ENCODE results near the gene PSMD3.
"Not testable (repeated sequence)": the region's sequence is repeated elsewhere in the genome, so short reads cannot be mapped to it uniquely, and the experiment has no call there.

PSMD3 gene

DNA sequence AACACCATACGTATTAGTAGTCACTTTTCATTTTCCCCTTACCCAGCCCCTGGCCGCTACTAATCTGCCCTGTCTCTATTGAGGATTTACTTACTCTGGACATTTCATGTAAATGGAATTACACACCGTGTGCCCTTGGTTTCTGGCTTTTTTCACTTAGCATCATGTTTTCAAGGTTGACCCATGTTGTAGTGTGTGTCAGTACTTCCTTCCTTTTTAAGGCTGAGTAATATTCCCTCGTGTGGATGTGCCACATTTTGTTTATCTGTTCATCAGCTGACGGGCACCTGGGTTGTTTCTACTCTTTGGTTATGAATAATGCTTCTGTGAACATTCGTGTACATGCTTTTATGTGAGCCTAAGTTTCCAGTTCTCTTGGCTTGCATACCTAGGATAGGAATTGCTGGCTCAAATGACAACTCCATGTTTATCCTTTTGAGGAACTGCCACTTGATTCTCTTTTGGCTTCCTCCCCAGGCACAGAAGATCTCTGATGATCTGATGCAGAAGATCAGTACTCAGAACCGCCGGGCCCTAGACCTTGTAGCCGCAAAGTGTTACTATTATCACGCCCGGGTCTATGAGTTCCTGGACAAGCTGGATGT is 7.7 kb downstream of the PSMD3 start:
- Histone ChIP-seq H3K27ac (ENCODE audit: low read depth, low read length) (no peak overlapping the region), H3K27me3 (ENCODE audit: control insufficient read depth in 5 of 5, insufficient read depth in 4 of 5, low read length in 5 of 5) (no peaks in the 10 kb centered on the region), H3K9ac (ENCODE audit: low read length in 5 of 5) (no peak overlapping the region), H3K9me3 (ENCODE audit: control insufficient read depth in 5 of 5, low read length in 5 of 5) (no peaks in the 10 kb centered on the region), H3K4me3 (ENCODE audit: low read depth in 1 of 5, low read length in 5 of 5) (no peak overlapping the region), H3K4me1 (ENCODE audit: control insufficient read depth in 5 of 5, insufficient read depth in 5 of 5, low read length in 5 of 5) (no peaks in the 10 kb centered on the region), H3K36me3 (ENCODE audit: control insufficient read depth in 5 of 5, insufficient read depth in 5 of 5, low read length in 5 of 5) (peaks cover 17 to 95% (median 93%) of the 10 kb centered on the region in 5 donors)

DNA sequence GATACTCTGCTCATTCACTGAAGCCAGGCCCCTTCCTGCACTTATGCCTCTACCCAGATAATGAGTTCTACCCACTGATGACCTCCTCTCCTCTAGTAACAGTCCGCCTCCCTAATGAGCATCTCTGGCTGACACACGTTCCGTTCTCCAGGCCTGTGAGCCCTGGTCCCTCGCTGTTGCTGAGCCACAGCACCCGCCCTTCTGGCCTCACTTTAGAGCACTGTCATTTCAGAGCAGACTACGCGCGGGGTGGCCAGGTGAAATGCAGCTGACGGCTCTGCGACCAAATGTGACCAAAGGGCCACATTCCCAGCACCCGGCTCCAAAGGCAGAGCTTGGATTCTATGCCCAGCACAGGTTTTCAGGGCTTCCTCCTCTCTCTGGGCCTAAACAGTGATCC is 13.8 kb downstream of the PSMD3 start:
- H3K9me3 ChIP-seq (ENCODE audit: control insufficient read depth in 5 of 5, low read length in 5 of 5), result no peaks in the 10 kb centered on the region
- peaks cover 0 to 15% (median 13%) of the 10 kb centered on the region in 5 donors for H3K4me1 ChIP-seq (ENCODE audit: control insufficient read depth in 5 of 5, insufficient read depth in 5 of 5, low read length in 5 of 5)
- H3K27ac ChIP-seq (ENCODE audit: low read depth, low read length), result no peak overlapping the region
- no peaks in the 10 kb centered on the region for H3K27me3 ChIP-seq (ENCODE audit: control insufficient read depth in 5 of 5, insufficient read depth in 4 of 5, low read length in 5 of 5)
- H3K36me3 ChIP-seq (ENCODE audit: control insufficient read depth in 5 of 5, insufficient read depth in 5 of 5, low read length in 5 of 5), result peaks cover 4 to 88% (median 84%) of the 10 kb centered on the region in 5 donors
- no peak overlapping the region for H3K4me3 ChIP-seq (ENCODE audit: low read depth in 1 of 5, low read length in 5 of 5)
- H3K9ac ChIP-seq (ENCODE audit: low read length in 5 of 5), result no peak overlapping the region

DNA sequence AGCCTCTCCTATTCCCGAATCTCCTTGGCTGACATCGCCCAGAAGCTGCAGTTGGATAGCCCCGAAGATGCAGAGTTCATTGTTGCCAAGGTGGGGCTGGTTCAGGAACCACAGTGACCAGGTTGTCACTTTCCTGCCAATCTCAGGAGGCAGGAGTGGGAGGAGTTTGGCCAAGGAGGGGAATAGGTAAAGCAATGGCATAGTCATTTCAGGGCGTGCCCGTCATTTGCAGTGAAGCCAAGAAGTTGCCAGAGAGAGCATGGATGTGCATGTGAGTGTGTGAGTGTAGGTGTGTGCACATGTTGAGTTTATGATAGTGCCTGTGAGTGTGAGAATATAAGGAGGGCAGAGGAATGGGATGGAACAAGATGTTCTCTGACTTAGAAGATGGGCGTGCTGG is 14.8 kb downstream of the PSMD3 start:
- Histone ChIP-seq H3K9me3 (ENCODE audit: control insufficient read depth in 5 of 5, low read length in 5 of 5) (no peaks in the 10 kb centered on the region), H3K9ac (ENCODE audit: low read length in 5 of 5) (no peak overlapping the region), H3K4me3 (ENCODE audit: low read depth in 1 of 5, low read length in 5 of 5) (no peak overlapping the region), H3K4me1 (ENCODE audit: control insufficient read depth in 5 of 5, insufficient read depth in 5 of 5, low read length in 5 of 5) (peaks cover 0 to 15% (median 13%) of the 10 kb centered on the region in 5 donors), H3K27ac (ENCODE audit: low read depth, low read length) (no peak overlapping the region), H3K27me3 (ENCODE audit: control insufficient read depth in 5 of 5, insufficient read depth in 4 of 5, low read length in 5 of 5) (no peaks in the 10 kb centered on the region), H3K36me3 (ENCODE audit: control insufficient read depth in 5 of 5, insufficient read depth in 5 of 5, low read length in 5 of 5) (peaks cover 4 to 78% (median 74%) of the 10 kb centered on the region in 5 donors)

DNA sequence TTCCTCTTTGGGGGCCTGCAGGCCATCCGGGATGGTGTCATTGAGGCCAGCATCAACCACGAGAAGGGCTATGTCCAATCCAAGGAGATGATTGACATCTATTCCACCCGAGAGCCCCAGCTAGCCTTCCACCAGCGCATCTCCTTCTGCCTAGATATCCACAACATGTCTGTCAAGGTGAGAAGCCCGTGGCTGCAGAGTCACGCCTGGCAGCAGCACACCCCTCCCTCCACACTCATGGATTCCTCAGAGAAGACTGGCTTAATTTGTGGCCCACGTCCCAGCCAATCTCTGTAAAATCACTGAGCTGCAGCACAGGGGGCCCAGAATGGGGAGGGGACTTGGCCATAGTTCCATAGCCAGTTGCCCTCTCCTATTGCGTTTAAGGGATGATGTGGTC is 15.6 kb downstream of the PSMD3 start:
- Histone ChIP-seq H3K27me3 (ENCODE audit: control insufficient read depth in 5 of 5, insufficient read depth in 4 of 5, low read length in 5 of 5) (no peaks in the 10 kb centered on the region), H3K9ac (ENCODE audit: low read length in 5 of 5) (peak overlapping the region in 1 of 5 donors; percentile 21), H3K4me1 (ENCODE audit: control insufficient read depth in 5 of 5, insufficient read depth in 5 of 5, low read length in 5 of 5) (peaks cover 0 to 15% (median 13%) of the 10 kb centered on the region in 5 donors), H3K9me3 (ENCODE audit: control insufficient read depth in 5 of 5, low read length in 5 of 5) (no peaks in the 10 kb centered on the region), H3K36me3 (ENCODE audit: control insufficient read depth in 5 of 5, insufficient read depth in 5 of 5, low read length in 5 of 5) (peaks cover 0 to 71% (median 68%) of the 10 kb centered on the region in 5 donors), H3K27ac (ENCODE audit: low read depth, low read length) (peak overlapping the region; percentile 16), H3K4me3 (ENCODE audit: low read depth in 1 of 5, low read length in 5 of 5) (no peak overlapping the region)

DNA sequence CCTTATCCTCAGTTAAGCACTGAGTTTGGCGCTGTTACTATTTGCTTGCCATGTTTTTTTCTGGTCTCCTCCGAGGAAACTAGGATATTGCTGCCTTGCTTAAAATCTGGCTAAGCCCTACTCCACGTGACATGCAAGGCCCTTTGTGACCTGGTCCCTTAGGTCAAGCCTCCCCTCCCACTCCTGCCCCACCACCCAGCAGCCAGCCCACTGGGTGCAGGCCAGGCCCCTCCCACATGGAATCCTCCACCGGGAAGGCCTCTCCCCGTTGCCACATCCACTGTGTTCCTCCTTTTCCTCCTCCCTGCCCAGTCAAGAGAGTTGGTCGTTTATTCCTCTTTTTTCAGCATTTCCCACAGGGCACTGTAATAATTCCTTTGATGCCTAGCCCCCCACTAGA is 16.2 kb downstream of the PSMD3 start:
- Histone ChIP-seq H3K4me3 (ENCODE audit: low read depth in 1 of 5, low read length in 5 of 5) (no peak overlapping the region), H3K27me3 (ENCODE audit: control insufficient read depth in 5 of 5, insufficient read depth in 4 of 5, low read length in 5 of 5) (no peaks in the 10 kb centered on the region), H3K9ac (ENCODE audit: low read length in 5 of 5) (peak overlapping the region in 2 of 5 donors; percentile 26 to 31), H3K36me3 (ENCODE audit: control insufficient read depth in 5 of 5, insufficient read depth in 5 of 5, low read length in 5 of 5) (peaks cover 0 to 65% (median 62%) of the 10 kb centered on the region in 5 donors), H3K9me3 (ENCODE audit: control insufficient read depth in 5 of 5, low read length in 5 of 5) (no peaks in the 10 kb centered on the region), H3K4me1 (ENCODE audit: control insufficient read depth in 5 of 5, insufficient read depth in 5 of 5, low read length in 5 of 5) (peaks cover 0 to 15% (median 13%) of the 10 kb centered on the region in 5 donors), H3K27ac (ENCODE audit: low read depth, low read length) (peak overlapping the region; percentile 23)

DNA sequence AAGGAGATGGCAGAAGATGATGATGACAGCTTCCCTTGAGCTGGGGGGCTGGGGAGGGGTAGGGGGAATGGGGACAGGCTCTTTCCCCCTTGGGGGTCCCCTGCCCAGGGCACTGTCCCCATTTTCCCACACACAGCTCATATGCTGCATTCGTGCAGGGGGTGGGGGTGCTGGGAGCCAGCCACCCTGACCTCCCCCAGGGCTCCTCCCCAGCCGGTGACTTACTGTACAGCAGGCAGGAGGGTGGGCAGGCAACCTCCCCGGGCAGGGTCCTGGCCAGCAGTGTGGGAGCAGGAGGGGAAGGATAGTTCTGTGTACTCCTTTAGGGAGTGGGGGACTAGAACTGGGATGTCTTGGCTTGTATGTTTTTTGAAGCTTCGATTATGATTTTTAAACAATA is 16.9 kb downstream of the PSMD3 start:
- Histone ChIP-seq H3K4me3 (ENCODE audit: low read depth in 1 of 5, low read length in 5 of 5) (no peak overlapping the region), H3K9me3 (ENCODE audit: control insufficient read depth in 5 of 5, low read length in 5 of 5) (no peaks in the 10 kb centered on the region), H3K9ac (ENCODE audit: low read length in 5 of 5) (no peak overlapping the region), H3K27ac (ENCODE audit: low read depth, low read length) (peak overlapping the region; percentile 23), H3K36me3 (ENCODE audit: control insufficient read depth in 5 of 5, insufficient read depth in 5 of 5, low read length in 5 of 5) (peaks cover 0 to 58% (median 54%) of the 10 kb centered on the region in 5 donors), H3K27me3 (ENCODE audit: control insufficient read depth in 5 of 5, insufficient read depth in 4 of 5, low read length in 5 of 5) (no peaks in the 10 kb centered on the region), H3K4me1 (ENCODE audit: control insufficient read depth in 5 of 5, insufficient read depth in 5 of 5, low read length in 5 of 5) (peaks cover 0 to 15% (median 13%) of the 10 kb centered on the region in 5 donors)

DNA sequence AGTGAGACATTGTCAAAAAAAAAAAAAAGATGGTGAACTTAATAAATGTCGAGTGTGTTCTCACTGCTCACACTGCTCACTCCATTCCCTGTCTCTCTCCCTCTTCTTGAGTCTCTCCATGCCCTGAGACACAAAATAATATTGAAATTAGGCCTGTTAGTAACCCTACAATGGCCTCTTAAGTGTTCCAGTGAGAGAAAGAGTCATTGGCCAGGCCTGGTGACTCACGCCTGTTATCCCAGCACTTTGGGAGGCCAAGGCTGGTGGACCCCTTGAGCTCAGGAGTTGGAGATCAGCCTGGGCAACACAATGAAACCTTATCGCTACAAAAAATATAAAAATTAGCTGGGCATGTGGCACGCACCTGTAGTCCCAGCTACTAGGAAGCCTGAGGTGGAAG is 18.5 kb downstream of the PSMD3 start:
- Histone ChIP-seq H3K36me3 (ENCODE audit: control insufficient read depth in 5 of 5, insufficient read depth in 5 of 5, low read length in 5 of 5) (peaks cover 0 to 42% (median 39%) of the 10 kb centered on the region in 5 donors), H3K4me3 (ENCODE audit: low read depth in 1 of 5, low read length in 5 of 5) (no peak overlapping the region), H3K27me3 (ENCODE audit: control insufficient read depth in 5 of 5, insufficient read depth in 4 of 5, low read length in 5 of 5) (no peaks in the 10 kb centered on the region), H3K9ac (ENCODE audit: low read length in 5 of 5) (no peak overlapping the region), H3K27ac (ENCODE audit: low read depth, low read length) (no peak overlapping the region), H3K9me3 (ENCODE audit: control insufficient read depth in 5 of 5, low read length in 5 of 5) (no peaks in the 10 kb centered on the region), H3K4me1 (ENCODE audit: control insufficient read depth in 5 of 5, insufficient read depth in 5 of 5, low read length in 5 of 5) (peaks cover 0 to 15% (median 13%) of the 10 kb centered on the region in 5 donors)

DNA sequence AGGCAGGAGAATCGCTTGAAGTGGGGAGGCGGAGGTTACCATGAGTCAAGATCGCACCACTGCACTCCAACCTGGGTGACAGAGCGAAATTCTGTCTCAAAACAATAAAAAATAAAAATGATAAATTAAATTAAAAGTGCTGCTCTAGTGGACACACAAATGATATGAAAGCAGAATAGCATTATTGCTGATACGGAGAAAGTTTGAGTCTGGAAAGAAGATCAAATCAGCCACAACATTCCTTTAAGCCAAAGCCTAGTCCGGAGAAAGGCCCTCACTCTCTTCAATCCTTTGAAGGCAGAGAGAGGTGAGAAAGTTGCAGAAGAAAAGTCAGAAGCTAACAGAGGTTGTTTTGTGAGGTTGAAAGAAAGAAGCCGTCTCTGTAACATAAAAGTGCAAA is 19.6 kb downstream of the PSMD3 start:
- no peaks in the 10 kb centered on the region for H3K9me3 ChIP-seq (ENCODE audit: control insufficient read depth in 5 of 5, low read length in 5 of 5)
- H3K9ac ChIP-seq (ENCODE audit: low read length in 5 of 5), result no peak overlapping the region
- no peak overlapping the region for H3K4me3 ChIP-seq (ENCODE audit: low read depth in 1 of 5, low read length in 5 of 5)
- H3K36me3 ChIP-seq (ENCODE audit: control insufficient read depth in 5 of 5, insufficient read depth in 5 of 5, low read length in 5 of 5), result peaks cover 0 to 31% (median 28%) of the 10 kb centered on the region in 5 donors
- H3K27ac ChIP-seq (ENCODE audit: low read depth, low read length), result no peak overlapping the region
- H3K4me1 ChIP-seq (ENCODE audit: control insufficient read depth in 5 of 5, insufficient read depth in 5 of 5, low read length in 5 of 5), result peaks cover 0 to 15% (median 13%) of the 10 kb centered on the region in 5 donors
- no peaks in the 10 kb centered on the region for H3K27me3 ChIP-seq (ENCODE audit: control insufficient read depth in 5 of 5, insufficient read depth in 4 of 5, low read length in 5 of 5)

DNA sequence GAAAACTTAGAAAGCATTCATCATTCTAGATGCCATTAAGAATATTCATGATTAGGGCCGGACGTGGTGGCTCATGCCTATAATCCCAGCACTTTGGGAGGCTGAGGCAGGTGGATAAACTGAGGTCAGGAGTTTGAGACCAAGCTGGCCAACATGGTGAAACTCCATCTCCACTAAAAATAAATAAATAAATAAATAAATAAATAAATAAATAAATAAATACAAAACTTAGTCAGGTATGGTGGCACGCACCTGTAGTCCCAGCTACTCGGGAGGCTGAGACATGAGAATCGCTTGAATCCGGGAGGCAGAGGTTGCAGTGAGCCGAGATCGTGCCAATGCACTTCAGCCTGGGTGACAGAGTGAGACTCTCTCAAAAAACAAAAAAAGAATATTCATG is 20.7 kb downstream of the PSMD3 start:
- H3K27me3 ChIP-seq (ENCODE audit: control insufficient read depth in 5 of 5, insufficient read depth in 4 of 5, low read length in 5 of 5); H3K4me3 ChIP-seq (ENCODE audit: low read depth in 1 of 5, low read length in 5 of 5); H3K9me3 ChIP-seq (ENCODE audit: control insufficient read depth in 5 of 5, low read length in 5 of 5); H3K9ac ChIP-seq (ENCODE audit: low read length in 5 of 5); H3K27ac ChIP-seq (ENCODE audit: low read depth, low read length): not testable (repeated sequence)
- Histone ChIP-seq H3K36me3 (ENCODE audit: control insufficient read depth in 5 of 5, insufficient read depth in 5 of 5, low read length in 5 of 5) (peaks cover 0 to 20% (median 18%) of the 10 kb centered on the region in 5 donors), H3K4me1 (ENCODE audit: control insufficient read depth in 5 of 5, insufficient read depth in 5 of 5, low read length in 5 of 5) (peaks cover 0 to 10% (median 10%) of the 10 kb centered on the region in 5 donors)

DNA sequence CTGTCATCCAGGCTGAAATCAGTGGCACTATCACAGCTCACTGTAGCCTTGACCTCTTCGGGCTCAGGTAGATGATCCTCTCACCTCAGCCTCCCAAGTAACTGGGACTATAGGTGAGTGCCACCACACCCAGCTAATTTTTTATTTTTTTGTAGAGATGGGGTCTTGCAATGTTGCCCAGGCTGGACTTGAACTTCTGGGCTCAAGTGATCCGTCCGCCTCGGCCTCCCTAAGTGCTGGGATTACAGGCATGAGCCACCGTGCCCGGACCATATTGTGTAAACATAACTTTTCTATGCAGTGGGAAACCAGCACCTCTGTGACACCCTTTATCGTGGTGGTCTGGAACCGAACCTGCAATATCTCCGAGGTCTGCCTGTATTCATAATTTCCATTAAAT is 23.5 kb downstream of the PSMD3 start:
- Histone ChIP-seq H3K4me1 (ENCODE audit: control insufficient read depth in 5 of 5, insufficient read depth in 5 of 5, low read length in 5 of 5) (no peaks in the 10 kb centered on the region), H3K9ac (ENCODE audit: low read length in 5 of 5) (no peak overlapping the region), H3K27ac (ENCODE audit: low read depth, low read length) (no peak overlapping the region), H3K9me3 (ENCODE audit: control insufficient read depth in 5 of 5, low read length in 5 of 5) (no peaks in the 10 kb centered on the region), H3K4me3 (ENCODE audit: low read depth in 1 of 5, low read length in 5 of 5) (no peak overlapping the region), H3K27me3 (ENCODE audit: control insufficient read depth in 5 of 5, insufficient read depth in 4 of 5, low read length in 5 of 5) (no peaks in the 10 kb centered on the region), H3K36me3 (ENCODE audit: control insufficient read depth in 5 of 5, insufficient read depth in 5 of 5, low read length in 5 of 5) (no peaks in the 10 kb centered on the region)

Data from subcutaneous abdominal adipose tissue (tissue), 5 donors.